ENCODE measurements around the gene ABHD15. TPM values are rescaled to one million over a fixed set of nuclear protein-coding genes. Genes with fewer than 3 reads are reported as not detected.

ABHD15 gene
- total RNA-seq, 1 experiment from 2014 or later: 10.5 TPM

GRCh38 chr17:29563816-29564215 lies 3.0 kb downstream of the ABHD15 start:
- TF ChIP-seq CTCF (IDR thresholded peaks at IDR 0.05; ENCODE audit: insufficient read depth in 1 of 2, low read depth in 1 of 2, low read length in 1 of 2, severe bottlenecking in 1 of 2, unreplicated experiment in 1 of 2): no peak
- ChIA-PET POLR2A (no interaction called here), CTCF (no interaction called here)
- H3K4me1 ChIP-seq: peaks cover 10% of the 10 kb centered on the region; the same call in 1 of the 2 replicates
- no peak overlapping the region for H3K4me3 ChIP-seq (ENCODE audit: low read depth, low read length)
- Mint-ChIP-seq H3K4me1 (ENCODE audit: low read depth, unreplicated experiment) (no peaks in the 10 kb centered on the region), H3K4me3 (ENCODE audit: unreplicated experiment) (no peak overlapping the region), H3K9me3 (ENCODE audit: unreplicated experiment) (no peaks in the 10 kb centered on the region), H3K36me3 (ENCODE audit: insufficient read depth, unreplicated experiment) (peaks cover 19% of the 10 kb centered on the region), H3K27ac (ENCODE audit: unreplicated experiment) (no peak overlapping the region), H3K27me3 (ENCODE audit: insufficient read depth, unreplicated experiment) (no peaks in the 10 kb centered on the region)
- H3K9me3 ChIP-seq: no peaks in the 10 kb centered on the region
- intact Hi-C loops (cut with micrococcal nuclease; ENCODE audit: unreplicated experiment): no loop called here
- DNase-seq: no peak
- no peaks in the 10 kb centered on the region; the same call in 1 of the 2 replicates for H3K36me3 ChIP-seq (ENCODE audit: control insufficient read depth, insufficient read depth, low read length)
- BruUV-seq (replicated peaks): no TSS peak
- no peaks in the 10 kb centered on the region for H3K27me3 ChIP-seq (replicated peaks; ENCODE audit: control insufficient read depth, insufficient read depth, low read length)

- no peaks in the 10 kb centered on the region; the same call in 1 of the 2 replicates for H3K36me3 ChIP-seq (ENCODE audit: control insufficient read depth, insufficient read depth, low read length)
- Mint-ChIP-seq H3K27me3 (ENCODE audit: insufficient read depth, unreplicated experiment) (no peaks in the 10 kb centered on the region), H3K4me3 (ENCODE audit: unreplicated experiment) (no peak overlapping the region), H3K9me3 (ENCODE audit: unreplicated experiment) (no peaks in the 10 kb centered on the region), H3K27ac (ENCODE audit: unreplicated experiment) (no peak overlapping the region), H3K36me3 (ENCODE audit: insufficient read depth, unreplicated experiment) (peaks cover 19% of the 10 kb centered on the region), H3K4me1 (ENCODE audit: low read depth, unreplicated experiment) (peaks cover 2% of the 10 kb centered on the region)
- peaks cover 14% of the 10 kb centered on the region for H3K4me1 ChIP-seq
- H3K4me3 ChIP-seq (ENCODE audit: low read depth, low read length): no peak overlapping the region
- ChIA-PET CTCF (no interaction called here), POLR2A (no interaction called here)
- BruUV-seq (replicated peaks): no TSS peak
- no peak for TF ChIP-seq CTCF (IDR thresholded peaks at IDR 0.05; ENCODE audit: insufficient read depth in 1 of 2, low read depth in 1 of 2, low read length in 1 of 2, severe bottlenecking in 1 of 2, unreplicated experiment in 1 of 2)
- no peaks in the 10 kb centered on the region for H3K27me3 ChIP-seq (replicated peaks; ENCODE audit: control insufficient read depth, insufficient read depth, low read length)
- DNase-seq: no peak
- H3K9me3 ChIP-seq: no peaks in the 10 kb centered on the region
- intact Hi-C loops (cut with micrococcal nuclease; ENCODE audit: unreplicated experiment): no loop called here
Measured at GRCh38 chr17:29562615-29563014, 4.2 kb downstream of the ABHD15 start.

GRCh38 chr17:29561554-29562517 lies 5.0 kb downstream of the ABHD15 start:
- H3K4me1 Mint-ChIP-seq (ENCODE audit: low read depth, unreplicated experiment): peaks cover 10% of the 10 kb centered on the region
- no peaks in the 10 kb centered on the region for H3K27me3 Mint-ChIP-seq (ENCODE audit: insufficient read depth, unreplicated experiment)
- DNase-seq: no peak
- intact Hi-C loops (cut with micrococcal nuclease; ENCODE audit: unreplicated experiment): no loop called here
- ChIA-PET CTCF (no interaction called here), POLR2A (interaction anchor here (0.6 kb wide), 1 partner anchor 30 kb away, joined by 5 read pairs; no protein-coding TSS in a partner anchor)
- H3K36me3 Mint-ChIP-seq (ENCODE audit: insufficient read depth, unreplicated experiment): peaks cover 27% of the 10 kb centered on the region
- H3K4me3 Mint-ChIP-seq (ENCODE audit: unreplicated experiment): no peak overlapping the region
- no TSS peak for BruUV-seq (replicated peaks)
- Histone ChIP-seq H3K4me1 (peaks cover 22% of the 10 kb centered on the region), H3K36me3 (ENCODE audit: control insufficient read depth, insufficient read depth, low read length) (no peaks in the 10 kb centered on the region; the same call in 1 of the 2 replicates), H3K27me3 (replicated peaks; ENCODE audit: control insufficient read depth, insufficient read depth, low read length) (no peaks in the 10 kb centered on the region), H3K9me3 (no peaks in the 10 kb centered on the region), H3K4me3 (ENCODE audit: low read depth, low read length) (no peak overlapping the region)
- H3K9me3 Mint-ChIP-seq (ENCODE audit: unreplicated experiment): no peaks in the 10 kb centered on the region
- no peak for TF ChIP-seq CTCF (IDR thresholded peaks at IDR 0.05; ENCODE audit: insufficient read depth in 1 of 2, low read depth in 1 of 2, low read length in 1 of 2, severe bottlenecking in 1 of 2, unreplicated experiment in 1 of 2)
- no peak overlapping the region for H3K27ac Mint-ChIP-seq (ENCODE audit: unreplicated experiment)

Data from Caco-2 (cell line).